ENCODE results near the gene BCL6B.

DNA sequence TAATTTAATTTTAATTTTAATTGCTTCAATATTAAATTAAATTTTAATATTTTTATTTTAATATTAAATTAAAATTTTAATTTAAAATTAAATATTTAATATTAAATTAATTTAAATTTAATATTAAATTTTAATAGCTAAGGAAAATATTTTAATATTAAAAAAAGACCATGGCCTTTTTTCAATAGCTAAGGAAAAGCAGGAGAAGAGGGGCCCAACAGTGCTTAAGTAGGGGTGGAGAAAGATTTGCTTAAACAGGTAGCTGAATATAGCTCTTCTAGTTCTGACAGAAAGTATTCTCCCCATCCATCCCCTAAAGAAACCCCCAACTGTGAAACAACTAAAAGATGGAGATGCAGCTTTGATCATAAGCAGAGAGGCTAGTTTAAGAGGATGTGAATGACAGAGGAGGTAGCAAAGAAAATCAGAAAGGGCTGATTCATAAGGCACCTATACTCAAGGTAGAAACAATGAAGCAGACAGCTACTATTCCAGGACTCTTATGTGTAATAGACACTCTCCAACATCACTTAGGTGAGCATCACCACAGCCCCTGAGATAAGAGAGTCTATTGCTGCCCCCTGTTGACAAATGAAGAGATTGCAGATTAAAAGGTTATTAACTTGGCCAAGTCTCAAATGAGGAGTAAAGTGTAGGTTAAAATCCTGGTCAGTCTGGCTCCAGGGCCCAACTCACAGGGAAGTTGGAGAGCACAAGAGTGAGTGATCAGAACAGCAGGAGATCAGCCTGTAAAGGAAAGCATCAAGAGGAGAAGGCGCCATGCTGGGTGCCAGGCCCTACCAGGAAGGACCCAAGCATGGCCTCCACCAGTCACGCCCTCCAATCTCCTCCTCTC lies 18.2 kb upstream of the BCL6B start:
- TF ChIP-seq, protein P1, sequence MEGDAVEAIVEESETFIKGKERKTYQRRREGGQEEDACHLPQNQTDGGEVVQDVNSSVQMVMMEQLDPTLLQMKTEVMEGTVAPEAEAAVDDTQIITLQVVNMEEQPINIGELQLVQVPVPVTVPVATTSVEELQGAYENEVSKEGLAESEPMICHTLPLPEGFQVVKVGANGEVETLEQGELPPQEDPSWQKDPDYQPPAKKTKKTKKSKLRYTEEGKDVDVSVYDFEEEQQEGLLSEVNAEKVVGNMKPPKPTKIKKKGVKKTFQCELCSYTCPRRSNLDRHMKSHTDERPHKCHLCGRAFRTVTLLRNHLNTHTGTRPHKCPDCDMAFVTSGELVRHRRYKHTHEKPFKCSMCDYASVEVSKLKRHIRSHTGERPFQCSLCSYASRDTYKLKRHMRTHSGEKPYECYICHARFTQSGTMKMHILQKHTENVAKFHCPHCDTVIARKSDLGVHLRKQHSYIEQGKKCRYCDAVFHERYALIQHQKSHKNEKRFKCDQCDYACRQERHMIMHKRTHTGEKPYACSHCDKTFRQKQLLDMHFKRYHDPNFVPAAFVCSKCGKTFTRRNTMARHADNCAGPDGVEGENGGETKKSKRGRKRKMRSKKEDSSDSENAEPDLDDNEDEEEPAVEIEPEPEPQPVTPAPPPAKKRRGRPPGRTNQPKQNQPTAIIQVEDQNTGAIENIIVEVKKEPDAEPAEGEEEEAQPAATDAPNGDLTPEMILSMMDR (IDR thresholded peaks at IDR 0.05) = peak; percentile 80
- TF ChIP-seq ZFX (IDR thresholded peaks at IDR 0.05; ENCODE audit: borderline replicate concordance) = no peak

All from 22Rv1 (cell line).